RCC 7860 (cell line): ENCODE data around the gene TMEM30A.

Experiments
- DNase-seq: peaks from one replicate; pipeline ENCODE4 v3.0.0-alpha.2; 2015; ENCODE audit warnings: low spot score
- FAIRE-seq: peaks from 2 replicates; lab custom pipeline; 2012; peaks lifted over from hg19 to GRCh38; lab: Jason Lieb, UNC

The TMEM30A gene

GRCh38 chr6:75266716-75267291 lies 17.8 kb downstream of the TMEM30A start:
- DNase-seq, result peak; percentile 31
- peak; percentile 83 for FAIRE-seq

GRCh38 chr6:75263401-75263750 lies 21.2 kb downstream of the TMEM30A start:
- FAIRE-seq, result no peak
- no peak for DNase-seq

GRCh38 chr6:75262716-75263400 lies 21.7 kb downstream of the TMEM30A start:
- FAIRE-seq (no peak), DNase-seq (no peak)

GRCh38 chr6:75261299-75261698 lies 23.3 kb downstream of the TMEM30A start:
- no peak for DNase-seq
- no peak for FAIRE-seq

GRCh38 chr6:75257343-75258087 lies 27.1 kb downstream of the TMEM30A start:
- no peak for DNase-seq
- no peak for FAIRE-seq

GRCh38 chr6:75250552-75250951 lies 34.0 kb downstream of the TMEM30A start:
- no peak for DNase-seq
- FAIRE-seq, result no peak

GRCh38 chr6:75249837-75250236 lies 34.8 kb downstream of the TMEM30A start:
- FAIRE-seq (no peak), DNase-seq (no peak)

- DNase-seq, result no peak
These were observed 38.2 kb downstream of the TMEM30A start for GRCh38 chr6:75246386-75246785.

GRCh38 chr6:75244063-75244584 lies 40.5 kb downstream of the TMEM30A start:
- no peak for FAIRE-seq

More at GRCh38 chr6:75246386-75246785, 38.2 kb downstream of the TMEM30A start:
- no peak for FAIRE-seq

GRCh38 chr6:75243333-75244062 lies 41.1 kb downstream of the TMEM30A start, which contains the start of gene COX7A2:
COX7A2 (minus strand) TSS chr6:75243801; CDS start chr6:75243734, 67 bp downstream.
- FAIRE-seq (peak; percentile 90), DNase-seq (peak; percentile 94)

More at GRCh38 chr6:75244063-75244584, 40.5 kb downstream of the TMEM30A start:
- DNase-seq, result no peak

- no peak for FAIRE-seq
- no peak for DNase-seq
These were observed 48.0 kb downstream of the TMEM30A start for GRCh38 chr6:75236630-75237029.

- no peak for FAIRE-seq
These were observed 49.3 kb downstream of the TMEM30A start for GRCh38 chr6:75235271-75235670.

GRCh38 chr6:75234126-75234865 lies 50.3 kb downstream of the TMEM30A start:
- DNase-seq (no peak), FAIRE-seq (no peak)

More at GRCh38 chr6:75235271-75235670, 49.3 kb downstream of the TMEM30A start:
- no peak for DNase-seq

- DNase-seq (no peak), FAIRE-seq (no peak)
These were observed 51.4 kb downstream of the TMEM30A start for GRCh38 chr6:75233092-75233615.

- FAIRE-seq (peak; percentile 38), DNase-seq (peak; percentile 12)
These were observed 53.9 kb downstream of the TMEM30A start for GRCh38 chr6:75230484-75231325.

GRCh38 chr6:75224303-75224926 lies 60.2 kb downstream of the TMEM30A start:
- no peak for FAIRE-seq
- DNase-seq, result no peak

GRCh38 chr6:75223428-75223827 lies 61.2 kb downstream of the TMEM30A start:
- FAIRE-seq, result no peak
- DNase-seq, result no peak

GRCh38 chr6:75222261-75222660 lies 62.3 kb downstream of the TMEM30A start:
- FAIRE-seq (no peak), DNase-seq (no peak)

GRCh38 chr6:75221116-75221515 lies 63.5 kb downstream of the TMEM30A start:
- DNase-seq (no peak), FAIRE-seq (no peak)
